Suprapubic skin (tissue), 4 donors: ENCODE measurements around the gene GALNT11.

Source experiments
- CTCF ChIP-seq, 2 donors: fragments of 200-600 bp in 1 of 2; fragments of 450-650 bp in 1 of 2; sonication (generic) in 1 of 2; IDR thresholded peaks; one replicate each; pipeline ENCODE4 v1.5.1; 2016 to 2019; ENCODE audit warnings: antibody characterized with exemption in 2 of 2, mild to moderate bottlenecking in 1 of 2, moderate library complexity in 1 of 2
- EP300 ChIP-seq: sonication (generic); formaldehyde crosslinking; IDR thresholded peaks from one replicate; pipeline ENCODE4 v1.6.1; 2017; ENCODE audit warnings: antibody characterized with exemption
- POLR2A ChIP-seq, 2 donors: fragments of 450-650 bp; IDR thresholded peaks; one replicate each; pipeline ENCODE4 v1.6.1; 2017; ENCODE audit warnings: antibody characterized with exemption in 2 of 2, mild to moderate bottlenecking in 2 of 2, moderate library complexity in 2 of 2
- POLR2AphosphoS5 ChIP-seq, 3 donors: sonication (generic); formaldehyde crosslinking; IDR thresholded peaks; one replicate each; pipeline ENCODE4 v1.6.1; 2017; ENCODE audit warnings: antibody characterized with exemption in 3 of 3

GRCh38 chr7:152011860-152012259 lies 13.6 kb upstream of the GALNT11 start:
- TF ChIP-seq CTCF (IDR thresholded peaks at IDR 0.05) (no peak), POLR2A (IDR thresholded peaks at IDR 0.05) (no peak), EP300 (no peak), POLR2AphosphoS5 (IDR thresholded peaks at IDR 0.05) (no peak)
